Bronchial epithelial cell (primary cell): ENCODE results near the gene KRTAP1-5. TPM values are rescaled to one million over a fixed set of nuclear protein-coding genes. Genes with fewer than 3 reads are reported as not detected.
A peak's percentile ranks its signal among the peaks of the same experiment; 100 is the strongest.

ENCODE experiments used
- DNase-seq: peaks from one replicate; pipeline ENCODE4 v3.0.0-alpha.2; 2010; ENCODE audit warnings: low read depth
- FAIRE-seq: peaks from 2 replicates; lab custom pipeline; 2011; peaks lifted over from hg19 to GRCh38; lab: Jason Lieb, UNC
- H3K27me3 ChIP-seq: 2 replicates; pipeline ENCODE4 v1.5.1; 2011; ENCODE audit warnings: low read length; ENCODE audit not compliant: control insufficient read depth, insufficient read depth
- H3K36me3 ChIP-seq: 2 replicates; pipeline ENCODE4 v1.5.1; 2011; ENCODE audit warnings: low read length; ENCODE audit not compliant: control insufficient read depth, insufficient read depth
- H3K4me3 ChIP-seq: 2 replicates; pipeline ENCODE4 v1.5.1; 2011; ENCODE audit warnings: mild to moderate bottlenecking, low read depth, low read length, control low read depth
- total RNA-seq: library from RNA; depleted of rRNA; stranded (reverse); fragments of >200 nt; gene quantifications from 2 replicates; pipeline ENCODE4 v1.2.1, GENCODE V29; 2014
- TF ChIP-seq, protein P1 (sequence below): IDR thresholded peaks from 2 replicates; pipeline ENCODE4 v1.5.1; 2011; ENCODE audit warnings: mild to moderate bottlenecking, moderate library complexity, low read length, control low read depth, inconsistent platforms; ENCODE audit not compliant: insufficient read depth, severe bottlenecking

Gene KRTAP1-5
- total RNA-seq, 1 donor from 2014 or later: not detected

DNA sequence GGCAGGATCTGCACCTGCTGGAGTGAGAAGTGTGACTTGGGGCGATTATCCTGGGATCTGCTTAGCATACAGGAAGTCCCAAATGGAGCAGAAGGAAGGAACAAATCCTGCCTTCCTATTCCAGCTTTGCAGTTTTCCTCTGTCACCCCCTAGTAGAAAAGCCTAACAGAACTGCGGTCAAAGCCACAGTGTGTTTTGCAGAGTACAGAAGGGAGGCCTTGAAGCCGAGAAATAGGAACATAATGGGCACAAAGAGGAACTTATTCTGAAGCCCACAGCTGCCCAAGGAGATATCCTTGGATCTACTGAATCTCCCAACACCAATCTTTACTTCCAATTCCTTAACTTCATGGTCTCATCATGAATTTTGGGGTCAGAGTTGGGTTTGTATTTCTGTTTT lies 8.5 kb downstream of the KRTAP1-5 start:
- TF ChIP-seq, protein P1, sequence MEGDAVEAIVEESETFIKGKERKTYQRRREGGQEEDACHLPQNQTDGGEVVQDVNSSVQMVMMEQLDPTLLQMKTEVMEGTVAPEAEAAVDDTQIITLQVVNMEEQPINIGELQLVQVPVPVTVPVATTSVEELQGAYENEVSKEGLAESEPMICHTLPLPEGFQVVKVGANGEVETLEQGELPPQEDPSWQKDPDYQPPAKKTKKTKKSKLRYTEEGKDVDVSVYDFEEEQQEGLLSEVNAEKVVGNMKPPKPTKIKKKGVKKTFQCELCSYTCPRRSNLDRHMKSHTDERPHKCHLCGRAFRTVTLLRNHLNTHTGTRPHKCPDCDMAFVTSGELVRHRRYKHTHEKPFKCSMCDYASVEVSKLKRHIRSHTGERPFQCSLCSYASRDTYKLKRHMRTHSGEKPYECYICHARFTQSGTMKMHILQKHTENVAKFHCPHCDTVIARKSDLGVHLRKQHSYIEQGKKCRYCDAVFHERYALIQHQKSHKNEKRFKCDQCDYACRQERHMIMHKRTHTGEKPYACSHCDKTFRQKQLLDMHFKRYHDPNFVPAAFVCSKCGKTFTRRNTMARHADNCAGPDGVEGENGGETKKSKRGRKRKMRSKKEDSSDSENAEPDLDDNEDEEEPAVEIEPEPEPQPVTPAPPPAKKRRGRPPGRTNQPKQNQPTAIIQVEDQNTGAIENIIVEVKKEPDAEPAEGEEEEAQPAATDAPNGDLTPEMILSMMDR: no peak
- no peak for DNase-seq
- Histone ChIP-seq H3K27me3 (no peaks in the 10 kb centered on the region), H3K36me3 (no peaks in the 10 kb centered on the region), H3K4me3 (no peak overlapping the region)
- no peak for FAIRE-seq

DNA sequence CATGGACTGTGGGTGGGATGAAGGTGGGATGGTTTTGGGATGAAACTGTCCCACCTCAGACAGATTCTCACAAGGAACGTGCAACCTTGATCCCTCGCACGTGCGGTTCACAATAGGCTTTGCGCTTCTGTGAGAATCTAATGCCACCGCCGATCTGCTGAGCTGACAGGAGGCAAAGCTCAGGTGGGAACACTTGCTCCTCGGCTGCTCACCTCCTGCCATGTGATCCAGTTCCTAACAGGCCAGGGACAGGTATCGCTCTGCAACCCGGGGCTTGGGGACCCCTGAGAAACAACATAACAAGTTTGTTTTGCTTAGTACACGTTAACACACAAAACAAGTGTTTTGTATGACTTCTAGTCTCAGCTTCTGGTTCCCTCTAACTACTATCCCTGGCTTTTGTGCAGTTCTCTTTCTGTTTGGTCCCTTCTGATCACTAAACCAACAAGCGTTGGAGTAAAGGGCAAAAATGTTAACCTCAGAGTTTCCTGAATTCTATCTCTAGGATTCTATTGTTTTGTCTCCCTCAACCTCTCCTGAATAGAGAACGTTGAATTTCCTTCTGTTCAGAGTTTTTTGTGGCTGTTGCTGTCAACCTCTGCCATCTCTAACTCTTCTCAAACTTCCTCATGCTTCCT lies 10.3 kb downstream of the KRTAP1-5 start:
- H3K36me3 ChIP-seq: no peaks in the 10 kb centered on the region
- TF ChIP-seq, protein P1: no peak
- FAIRE-seq: peak; percentile 73
- no peaks in the 10 kb centered on the region for H3K27me3 ChIP-seq
- no peak for DNase-seq
- no peak overlapping the region for H3K4me3 ChIP-seq

DNA sequence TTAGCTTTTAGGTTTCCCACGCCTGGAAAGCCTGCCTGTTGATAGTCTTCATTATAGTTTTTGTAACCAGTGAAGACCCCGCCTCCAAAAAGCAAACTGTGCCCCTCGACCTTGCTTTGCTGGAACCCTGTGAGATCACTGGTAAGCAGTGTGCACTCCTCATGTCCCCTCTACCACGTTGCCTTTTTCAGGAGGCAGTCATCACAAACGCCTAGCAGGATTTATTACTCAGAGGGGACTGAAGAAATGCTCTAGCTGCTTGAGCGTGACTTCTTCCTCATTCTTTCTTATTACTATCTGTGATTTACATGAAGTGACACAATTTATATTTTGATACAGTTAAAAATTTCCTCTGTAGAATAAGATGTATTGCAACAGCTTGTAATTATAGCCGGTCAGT lies 11.6 kb downstream of the KRTAP1-5 start:
- TF ChIP-seq, protein P1: no peak
- DNase-seq: no peak
- no peak for FAIRE-seq
- Histone ChIP-seq H3K27me3 (no peaks in the 10 kb centered on the region), H3K4me3 (no peak overlapping the region), H3K36me3 (no peaks in the 10 kb centered on the region)

DNA sequence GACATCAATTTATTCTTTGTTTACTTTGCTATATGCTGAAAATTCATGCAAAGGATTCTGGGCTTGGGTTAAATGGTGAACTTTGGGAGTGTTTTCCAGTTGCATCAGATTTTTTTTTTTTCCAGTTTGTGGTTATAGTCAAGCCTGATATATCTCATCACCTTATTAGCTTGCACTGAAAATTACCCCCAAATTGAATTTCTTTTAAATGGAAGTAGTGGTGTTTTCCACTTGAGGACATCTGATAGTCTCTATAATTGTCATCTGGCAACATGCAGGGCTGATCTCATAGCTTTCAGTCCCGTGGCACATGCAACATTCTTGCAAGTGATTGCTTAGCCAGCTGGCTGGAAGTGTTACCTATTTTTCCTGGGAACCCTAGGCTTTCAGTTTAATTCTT lies 13.4 kb downstream of the KRTAP1-5 start:
- no peaks in the 10 kb centered on the region for H3K36me3 ChIP-seq
- no peak overlapping the region for H3K4me3 ChIP-seq
- TF ChIP-seq, protein P1: no peak
- H3K27me3 ChIP-seq: no peaks in the 10 kb centered on the region
- DNase-seq (no peak), FAIRE-seq (no peak)

DNA sequence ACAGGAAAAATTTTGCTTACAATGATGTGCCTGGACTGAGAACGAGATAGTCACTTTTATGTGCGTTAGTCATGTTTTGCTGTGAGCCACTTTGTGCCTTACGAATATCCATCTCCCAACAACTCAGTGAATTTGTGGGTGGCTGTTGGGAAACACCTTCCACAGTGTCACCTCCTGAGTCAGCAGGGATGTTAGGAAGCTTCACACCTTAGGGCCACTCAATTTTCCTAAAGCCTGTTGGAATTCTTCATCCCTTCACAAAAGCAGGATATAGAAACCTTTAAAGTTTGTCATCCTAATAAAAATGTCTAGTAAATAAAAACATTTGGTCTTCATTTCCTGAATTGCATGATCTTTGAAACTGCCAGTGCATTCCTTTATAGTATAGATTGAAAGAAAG lies 13.8 kb downstream of the KRTAP1-5 start:
- DNase-seq (peak; percentile 33), FAIRE-seq (no peak)
- Histone ChIP-seq H3K27me3 (no peaks in the 10 kb centered on the region), H3K4me3 (no peak overlapping the region), H3K36me3 (no peaks in the 10 kb centered on the region)
- TF ChIP-seq, protein P1: no peak

DNA sequence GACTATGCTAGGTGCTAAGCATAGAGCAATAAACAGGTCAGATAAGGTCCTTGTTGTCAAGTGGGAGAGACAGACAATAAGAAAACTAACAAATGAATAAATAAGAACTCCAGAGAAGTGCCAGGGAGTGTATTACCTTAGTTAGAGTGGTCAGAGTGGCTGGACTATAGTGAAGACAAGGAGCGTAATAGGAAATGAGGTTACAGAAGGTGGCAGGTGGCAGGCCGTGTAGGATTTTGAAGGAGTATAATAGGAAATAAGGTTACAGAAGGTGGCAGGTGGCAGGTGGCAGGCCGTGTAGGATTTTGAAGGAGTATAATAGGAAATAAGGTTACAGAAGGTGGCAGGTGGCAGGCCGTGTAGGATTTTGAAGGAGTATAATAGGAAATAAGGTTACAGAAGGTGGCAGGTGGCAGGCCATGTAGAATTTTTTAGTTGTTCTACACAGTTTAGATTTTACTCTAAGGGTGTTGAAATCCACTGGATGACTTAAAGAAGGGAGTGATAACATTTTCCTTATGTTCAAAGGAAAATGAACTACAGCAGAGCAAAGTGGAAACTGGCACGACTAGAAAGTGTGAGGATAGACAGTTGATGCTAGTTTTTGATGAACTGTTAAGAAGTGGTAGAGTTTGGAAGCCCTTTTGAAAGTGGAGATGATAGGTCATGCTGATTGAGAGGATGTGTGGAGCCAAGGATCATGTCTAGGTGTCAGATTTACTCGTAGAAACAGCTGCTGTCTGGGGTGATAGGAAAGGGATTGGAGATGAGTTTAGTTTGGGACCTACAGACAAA lies 14.5 kb downstream of the KRTAP1-5 start:
- H3K36me3 ChIP-seq: no peaks in the 10 kb centered on the region
- TF ChIP-seq, protein P1: no peak
- DNase-seq (no peak), FAIRE-seq (no peak)
- H3K4me3 ChIP-seq: no peak overlapping the region
- H3K27me3 ChIP-seq: no peaks in the 10 kb centered on the region
